Left hindlimb (tissue), 1 donor: ENCODE data around the gene CELF5.
A peak's percentile ranks its signal among the peaks of the same experiment; 100 is the strongest.
"Not testable (repeated sequence)": the region's sequence is repeated elsewhere in the genome, so short reads cannot be mapped to it uniquely, and the experiment has no call there.

ENCODE experiments used
- DNase-seq: peaks from one replicate; pipeline ENCODE4 v3.0.0-alpha.2; 2018

CELF5 gene

GRCh38 chr19:3295581-3295980 is 71.1 kb downstream of the CELF5 start:
- DNase-seq, result no peak

- no peak for DNase-seq
Measured at GRCh38 chr19:3296034-3296433, 71.6 kb downstream of the CELF5 start.

GRCh38 chr19:3296446-3296845 is 72.0 kb downstream of the CELF5 start:
- DNase-seq, result no peak

GRCh38 chr19:3298853-3299449 is 74.5 kb downstream of the CELF5 start:
- DNase-seq, result no peak

- not testable (repeated sequence) for DNase-seq
Measured at GRCh38 chr19:3300566-3300965, 76.1 kb downstream of the CELF5 start.

GRCh38 chr19:3302755-3303154 is 78.3 kb downstream of the CELF5 start:
- DNase-seq, result no peak

GRCh38 chr19:3304871-3305423 is 80.5 kb downstream of the CELF5 start:
- DNase-seq, result peak; percentile 72

- no peak for DNase-seq
Measured at GRCh38 chr19:3309724-3310123, 85.3 kb downstream of the CELF5 start.

GRCh38 chr19:3310280-3310679 is 85.8 kb downstream of the CELF5 start:
- no peak for DNase-seq

- no peak for DNase-seq
Measured at GRCh38 chr19:3310711-3311110, 86.2 kb downstream of the CELF5 start.

GRCh38 chr19:3313199-3313575 is 88.7 kb downstream of the CELF5 start:
- no peak for DNase-seq

- DNase-seq, result no peak
Measured at GRCh38 chr19:3314962-3315675, 90.7 kb downstream of the CELF5 start.

GRCh38 chr19:3315676-3315973 is 91.2 kb downstream of the CELF5 start:
- no peak for DNase-seq

- no peak for DNase-seq
Measured at GRCh38 chr19:3316132-3316648, 91.7 kb downstream of the CELF5 start.

GRCh38 chr19:3316659-3317207 is 92.3 kb downstream of the CELF5 start:
- no peak for DNase-seq

- DNase-seq, result no peak
Measured at GRCh38 chr19:3319643-3320353, 95.3 kb downstream of the CELF5 start.

GRCh38 chr19:3320354-3320670 is 95.9 kb downstream of the CELF5 start:
- DNase-seq, result peak; percentile 66

- no peak for DNase-seq
Measured at GRCh38 chr19:3320853-3321252, 96.4 kb downstream of the CELF5 start.

- no peak for DNase-seq
Measured at GRCh38 chr19:3321696-3322095, 97.2 kb downstream of the CELF5 start.

- no peak for DNase-seq
Measured at GRCh38 chr19:3322199-3322978, 97.9 kb downstream of the CELF5 start.

- no peak for DNase-seq
Measured at GRCh38 chr19:3323026-3323425, 98.6 kb downstream of the CELF5 start.

- DNase-seq, result no peak
Measured at GRCh38 chr19:3323658-3324057, 99.2 kb downstream of the CELF5 start.

GRCh38 chr19:3324405-3324856 is 100.0 kb downstream of the CELF5 start:
- no peak for DNase-seq
